Inferior parietal cortex (tissue), 1 donor: ENCODE results near the gene LIMK1.
"Not testable (repeated sequence)": the region's sequence is repeated elsewhere in the genome, so short reads cannot be mapped to it uniquely, and the experiment has no call there.

ENCODE experiments used
- DNase-seq: peaks from one replicate; pipeline ENCODE4 v3.0.0-alpha.2; 2016; ENCODE audit errors: extremely low spot score

The LIMK1 gene

DNA sequence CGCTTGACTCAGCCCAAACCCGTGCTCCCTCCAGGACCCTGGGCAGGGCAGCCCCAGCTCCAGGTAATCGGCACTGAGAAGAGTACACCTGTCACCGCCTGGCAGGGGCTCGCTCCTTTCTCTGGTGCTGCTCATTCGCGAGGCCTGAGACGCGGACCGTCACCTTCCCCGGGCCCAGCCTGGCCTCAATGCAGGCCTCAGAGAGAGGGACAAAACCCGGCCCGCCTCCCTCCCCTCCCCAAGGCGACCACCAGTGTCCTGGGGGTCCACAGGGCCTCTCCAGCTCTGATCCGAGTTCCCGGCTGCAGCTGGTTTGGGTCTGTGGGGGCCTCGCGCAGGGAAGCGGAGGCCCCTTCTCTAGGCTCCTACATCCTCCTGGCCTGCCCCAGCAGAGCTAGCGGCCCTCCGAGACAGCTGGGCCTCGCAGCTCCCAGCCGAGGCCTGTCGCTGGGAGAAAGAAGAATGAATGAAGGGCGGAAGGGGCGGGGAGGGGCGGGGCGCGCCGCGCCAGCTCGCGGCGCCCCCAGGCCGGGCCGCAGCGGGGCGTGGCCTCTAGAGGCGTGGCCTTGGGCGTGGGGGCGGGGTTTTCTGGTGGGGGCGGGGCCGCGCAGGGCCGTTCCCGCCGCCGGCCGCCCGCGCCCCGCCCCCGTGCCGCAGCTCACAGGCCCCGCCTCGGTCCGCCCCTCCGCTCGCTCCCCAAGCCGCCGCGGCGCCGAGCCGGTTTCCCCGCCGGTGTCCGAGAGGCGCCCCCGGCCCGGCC, at the start of gene LIMK1:
TSS of gene LIMK1 (plus strand) at position 688 of the 760 bp plus-strand sequence. CDS start 187 bp downstream, outside the sequence.
- DNase-seq: peak; percentile 66

DNA sequence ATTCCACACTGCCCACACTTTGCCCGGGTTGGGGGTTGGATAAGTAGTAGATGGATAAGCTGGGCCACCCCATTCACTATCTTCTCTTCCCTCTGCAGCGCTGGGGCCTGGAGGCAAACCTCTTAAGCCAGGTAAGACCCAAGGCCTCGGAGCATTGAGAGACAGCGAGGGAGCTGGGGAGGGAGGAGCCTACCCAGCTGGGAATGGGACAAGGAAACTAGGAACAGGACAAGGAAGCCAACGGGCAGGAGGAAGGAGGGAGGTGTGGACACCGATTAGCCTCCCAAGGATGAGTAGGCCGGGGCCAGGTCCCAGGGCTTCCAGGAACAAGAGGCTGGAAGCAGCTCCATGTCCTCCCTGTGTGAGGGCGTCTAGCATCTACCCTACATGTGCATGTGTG, 46.0 kb upstream of the LIMK1 start:
- DNase-seq: no peak

DNA sequence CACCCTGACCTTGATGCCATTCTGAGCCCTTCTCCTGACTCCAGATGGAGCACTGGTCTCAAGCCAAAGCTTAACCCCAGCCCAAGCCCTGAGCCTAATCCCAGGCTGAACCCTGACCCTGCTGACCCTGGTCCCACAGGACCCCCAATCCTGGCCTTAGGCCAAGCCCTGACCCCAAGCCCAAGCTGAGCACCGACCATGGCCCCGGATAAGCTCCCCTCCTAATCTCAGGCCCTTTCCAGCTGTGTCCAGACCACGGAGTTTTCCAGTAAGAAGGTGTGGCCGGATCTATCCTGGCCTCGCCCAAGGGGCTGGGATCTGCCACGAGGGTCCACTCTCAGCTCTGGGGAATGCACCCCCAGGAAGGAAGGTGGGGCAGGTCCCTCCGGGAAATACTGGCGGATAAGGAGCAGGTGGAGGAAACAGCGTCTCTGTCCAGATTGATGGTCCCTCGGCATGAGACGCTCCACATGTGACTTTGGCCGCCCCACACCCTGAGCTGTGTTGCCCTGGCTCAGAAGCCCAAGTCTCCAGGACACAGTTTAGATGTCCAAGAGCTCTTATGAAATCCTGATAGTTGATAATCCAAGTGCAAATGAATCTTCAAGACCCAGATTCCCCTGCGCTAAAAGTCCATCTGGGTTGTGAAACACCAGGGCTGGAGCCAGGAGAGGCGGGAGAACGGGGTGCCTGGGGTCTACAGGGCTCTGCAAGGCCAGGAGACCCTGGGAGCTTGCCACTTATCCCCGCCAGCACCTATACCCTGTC, 45.2 kb upstream of the LIMK1 start:
- DNase-seq: no peak

DNA sequence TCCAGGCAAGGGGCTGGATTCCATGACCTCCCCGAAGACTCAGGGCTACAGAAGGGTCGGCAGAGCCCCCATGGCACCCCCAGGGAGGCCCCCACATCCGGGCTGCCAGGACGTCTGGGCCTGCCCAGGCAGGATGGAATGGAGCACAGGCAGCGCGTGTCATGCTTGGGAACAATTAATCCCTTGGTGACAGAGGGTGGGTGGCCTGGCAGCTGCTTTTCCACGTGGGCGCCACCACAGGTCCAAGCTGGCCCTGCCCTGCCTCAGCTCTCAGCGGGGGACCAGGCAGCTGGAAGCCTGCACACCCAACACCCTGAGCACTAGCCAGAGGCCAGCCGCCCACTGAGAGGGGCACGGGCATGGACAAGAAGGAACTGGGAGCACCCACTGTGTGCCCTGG, 44.3 kb upstream of the LIMK1 start:
- DNase-seq: no peak

DNA sequence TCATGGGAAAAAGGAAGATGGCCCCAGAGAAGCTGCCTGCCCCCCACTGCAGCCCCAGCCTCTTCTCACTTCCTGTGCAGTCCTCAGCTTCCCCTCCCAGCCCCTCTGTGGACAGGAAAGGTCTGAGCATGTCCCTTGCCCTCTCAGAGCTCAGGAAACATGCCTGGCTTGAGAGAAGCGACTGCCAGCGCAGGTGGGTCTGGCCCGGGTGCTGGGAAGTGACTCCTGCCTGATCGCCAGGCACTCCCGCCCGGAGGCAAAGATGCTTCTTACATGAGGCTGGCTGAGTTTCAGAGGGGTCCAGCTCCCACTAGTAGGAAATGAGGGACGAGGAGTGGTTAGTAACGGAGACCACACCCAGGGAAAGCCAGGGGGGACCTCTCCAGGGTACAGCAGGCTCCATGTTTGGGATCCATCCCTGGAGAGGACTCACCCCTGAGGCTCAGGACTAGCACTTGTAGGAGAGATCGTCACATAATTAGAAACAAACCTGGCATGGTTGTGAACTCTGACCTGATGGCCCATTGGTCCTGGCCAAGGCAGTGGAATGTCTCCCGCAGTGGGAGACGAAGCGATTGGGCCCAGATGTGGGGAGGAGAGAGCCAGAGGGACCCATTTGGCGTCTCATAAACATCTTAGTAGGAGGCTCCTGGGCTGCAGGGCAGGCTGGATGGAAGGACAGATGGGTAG, 43.4 kb upstream of the LIMK1 start:
- no peak for DNase-seq

DNA sequence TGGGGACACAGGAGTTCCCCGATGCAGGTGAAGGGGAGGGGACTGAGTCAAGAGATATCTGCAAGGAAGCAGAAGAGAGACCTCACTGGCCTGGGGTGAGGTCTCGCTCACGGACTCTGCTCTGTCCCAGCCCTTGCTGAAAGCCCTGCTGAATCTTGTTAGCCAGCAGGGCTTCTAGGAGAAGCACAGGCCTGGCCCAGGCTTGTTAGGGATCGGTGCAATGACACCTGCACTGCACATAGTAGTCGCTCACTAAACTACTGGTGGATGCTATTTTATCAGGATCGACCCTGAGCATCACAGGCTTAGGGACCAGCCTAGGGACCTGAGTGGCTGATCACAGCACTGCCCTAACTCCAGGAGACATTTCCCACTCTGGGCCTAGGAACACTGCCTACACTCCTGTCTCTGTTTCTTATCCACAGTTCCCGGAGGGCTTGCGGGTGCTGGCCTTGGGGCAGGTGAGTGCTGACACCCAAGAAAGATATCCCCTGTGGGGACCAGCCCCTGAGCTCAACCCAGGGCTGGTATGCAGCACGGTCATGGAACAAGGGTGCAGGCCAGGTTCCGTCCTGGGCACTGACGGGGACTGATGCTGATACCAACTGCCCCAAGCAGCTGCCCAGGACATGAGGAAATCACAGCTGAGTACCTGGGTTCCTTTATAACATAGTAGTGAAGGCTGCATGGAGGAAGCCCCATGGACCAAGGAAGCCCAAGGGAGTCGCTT, 42.6 kb upstream of the LIMK1 start:
- DNase-seq: no peak

DNA sequence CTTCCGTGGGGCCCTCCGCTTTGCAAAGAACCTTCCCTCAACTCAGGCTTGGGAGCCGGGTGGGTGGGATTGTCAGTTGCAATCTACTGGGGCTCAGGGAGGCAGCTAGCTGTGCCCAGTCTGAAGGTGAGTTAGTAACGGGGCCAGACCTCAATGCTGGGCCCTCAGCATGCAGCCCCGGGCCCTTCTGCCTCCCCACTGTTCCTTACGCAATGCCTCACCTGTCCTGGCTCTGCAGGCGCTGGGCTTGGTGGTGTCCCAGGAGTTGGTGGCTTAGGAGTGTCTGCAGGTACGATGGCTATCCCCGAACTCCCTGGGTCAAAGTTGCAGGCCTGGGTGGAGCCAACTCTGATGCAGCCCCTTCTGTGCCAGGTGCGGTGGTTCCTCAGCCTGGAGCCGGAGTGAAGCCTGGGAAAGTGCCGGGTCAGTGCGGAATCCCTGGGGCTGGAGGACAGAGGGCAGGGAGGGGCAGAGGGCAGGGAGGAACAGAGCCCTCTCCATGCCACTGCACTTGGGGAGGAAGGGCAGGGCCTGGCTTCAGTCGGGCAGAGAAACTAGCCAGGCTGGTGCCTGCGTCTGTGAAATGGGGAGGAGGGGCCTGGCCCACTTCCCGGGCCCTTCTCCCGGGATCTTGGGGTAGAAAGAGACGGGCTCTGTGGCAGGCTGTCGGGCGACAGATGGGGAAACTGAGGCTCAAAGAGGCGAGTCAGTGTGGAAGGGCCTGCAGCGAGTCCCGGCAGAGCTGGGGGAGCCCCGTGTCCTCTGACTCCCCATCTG, 40.7 kb upstream of the LIMK1 start:
- DNase-seq: no peak

DNA sequence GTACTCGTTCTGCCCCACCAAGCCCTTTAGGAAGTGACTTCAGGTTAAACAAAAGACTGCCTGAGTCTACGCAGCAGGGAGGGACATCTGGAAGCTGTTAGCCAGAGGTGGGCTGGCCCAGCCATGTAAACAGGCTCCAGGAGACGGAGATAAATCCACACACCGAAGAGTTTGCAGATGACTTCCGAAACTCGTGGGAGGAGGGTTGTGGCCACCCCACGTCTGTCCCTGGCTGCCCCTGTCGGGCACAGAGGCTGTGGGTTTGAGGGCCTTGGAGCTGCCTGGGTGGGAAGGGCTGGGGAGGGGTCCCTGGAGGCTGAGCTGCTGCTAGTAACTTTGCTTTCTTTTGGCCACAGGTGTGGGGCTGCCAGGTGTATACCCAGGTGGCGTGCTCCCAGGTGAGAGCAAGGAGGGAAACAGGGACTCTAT, 40.1 kb upstream of the LIMK1 start:
- no peak for DNase-seq

DNA sequence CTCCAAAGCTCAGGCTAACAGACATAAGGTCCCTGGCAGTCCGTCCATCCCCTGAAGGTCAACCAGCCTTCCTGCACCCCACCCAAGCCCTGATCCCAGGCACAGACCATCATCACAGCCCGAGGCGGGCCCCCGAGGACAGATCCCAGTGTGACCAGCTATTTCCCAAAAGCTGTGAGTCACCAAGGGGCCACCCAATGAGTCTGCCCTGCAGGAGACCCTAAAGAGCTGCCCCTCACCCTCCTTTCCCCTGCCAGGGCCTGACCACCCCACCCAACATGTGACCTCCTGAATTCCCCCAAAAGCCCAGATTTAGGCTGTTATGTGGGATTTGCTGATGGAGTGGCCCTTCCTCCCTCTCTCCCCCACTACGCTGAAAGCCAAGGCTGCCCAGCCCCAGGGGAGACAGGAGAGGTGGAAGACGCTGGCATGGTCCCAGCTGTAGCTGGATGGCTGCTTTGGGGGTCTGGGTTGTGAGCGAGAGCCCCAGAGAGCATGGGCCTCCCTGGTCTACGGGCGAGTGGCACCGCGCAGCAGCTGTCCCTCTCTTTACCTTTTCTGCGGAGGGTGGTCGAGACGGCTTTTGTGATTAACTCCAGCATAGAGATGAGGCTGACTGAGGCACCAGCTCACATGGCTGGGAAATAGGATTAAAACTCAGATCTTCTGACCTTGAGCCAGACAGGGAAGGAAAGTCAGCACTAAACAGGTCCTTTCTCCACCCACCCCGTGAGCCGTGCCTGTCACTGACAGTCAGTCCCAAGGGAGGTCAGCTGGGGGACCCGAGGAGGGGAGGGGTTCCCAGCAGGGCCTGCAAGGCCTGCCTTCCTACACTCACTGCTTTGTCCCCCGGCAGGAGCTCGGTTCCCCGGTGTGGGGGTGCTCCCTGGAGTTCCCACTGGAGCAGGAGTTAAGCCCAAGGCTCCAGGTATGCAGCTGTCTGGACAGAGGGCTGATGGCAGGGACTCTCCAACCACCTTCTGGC, 38.9 kb upstream of the LIMK1 start:
- peak; percentile 54 for DNase-seq

DNA sequence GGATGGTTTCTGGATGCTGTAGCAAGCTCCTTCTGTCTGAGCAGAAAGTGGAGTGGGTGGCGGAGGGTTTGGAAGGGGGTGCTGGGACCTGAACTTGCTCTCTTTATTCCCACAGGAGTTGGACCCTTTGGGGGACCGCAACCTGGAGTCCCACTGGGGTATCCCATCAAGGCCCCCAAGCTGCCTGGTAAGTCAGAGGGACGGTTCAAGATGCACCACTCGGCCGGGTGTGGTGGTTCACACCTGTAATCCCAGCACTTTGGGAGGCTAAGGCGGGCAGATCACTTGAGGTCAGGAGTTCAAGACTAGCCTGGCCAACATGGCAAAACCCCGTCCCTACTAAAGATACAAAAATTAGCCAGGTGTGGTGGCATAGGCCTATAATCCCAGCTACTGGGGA, 37.0 kb upstream of the LIMK1 start:
- DNase-seq: not testable (repeated sequence)

DNA sequence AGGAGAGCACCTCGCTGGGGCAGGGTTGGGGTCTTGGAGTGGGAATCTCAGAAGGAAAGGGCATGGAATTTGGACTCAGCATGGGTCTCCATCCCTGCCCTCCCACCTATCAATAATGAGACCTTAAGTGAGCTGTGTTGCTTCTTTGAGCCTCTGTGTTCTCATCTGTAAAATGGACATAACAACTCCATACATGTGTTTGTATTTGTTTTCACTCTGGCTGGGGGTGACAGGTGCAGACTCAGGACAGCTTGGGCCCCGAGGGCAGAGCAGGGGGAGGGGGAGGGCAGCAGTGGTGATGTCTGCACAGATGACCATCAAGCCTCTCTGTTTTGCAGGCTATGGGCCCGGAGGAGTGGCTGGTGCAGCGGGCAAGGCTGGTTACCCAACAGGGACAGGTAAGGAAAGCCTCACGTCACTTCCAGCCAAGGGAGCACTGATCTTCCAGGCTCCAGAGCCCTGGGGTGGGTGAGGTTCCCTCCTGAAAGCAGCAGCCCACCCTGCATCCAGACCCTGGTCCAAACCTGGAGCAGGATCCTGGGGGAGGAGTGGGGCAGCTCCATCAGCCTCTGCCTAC, 35.7 kb upstream of the LIMK1 start:
- no peak for DNase-seq

DNA sequence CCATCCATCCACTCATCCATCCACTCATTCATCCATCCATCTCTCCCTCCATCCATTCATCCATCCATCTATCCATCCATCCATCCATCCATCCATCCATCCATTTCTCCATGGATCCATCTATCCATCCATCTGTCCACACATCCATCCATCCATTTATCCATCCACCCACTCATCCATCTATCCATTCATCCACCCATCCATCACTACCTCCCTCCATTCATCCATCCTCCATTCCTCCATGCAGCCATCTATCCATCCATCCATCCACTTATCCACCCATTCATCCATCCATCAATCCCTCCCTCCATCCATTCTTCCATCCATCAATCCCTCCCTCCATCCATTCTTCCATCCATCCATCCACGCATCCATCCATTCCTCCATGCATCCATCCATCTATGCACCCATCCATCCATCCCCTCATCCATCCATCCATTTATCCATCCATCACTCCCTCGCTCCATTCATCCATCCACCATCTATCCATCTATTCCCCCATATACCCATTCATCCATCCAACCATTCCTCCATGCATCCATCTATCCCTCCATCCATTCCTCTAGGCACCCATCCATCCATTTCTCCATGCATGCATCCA, 34.5 kb upstream of the LIMK1 start:
- DNase-seq: no peak

DNA sequence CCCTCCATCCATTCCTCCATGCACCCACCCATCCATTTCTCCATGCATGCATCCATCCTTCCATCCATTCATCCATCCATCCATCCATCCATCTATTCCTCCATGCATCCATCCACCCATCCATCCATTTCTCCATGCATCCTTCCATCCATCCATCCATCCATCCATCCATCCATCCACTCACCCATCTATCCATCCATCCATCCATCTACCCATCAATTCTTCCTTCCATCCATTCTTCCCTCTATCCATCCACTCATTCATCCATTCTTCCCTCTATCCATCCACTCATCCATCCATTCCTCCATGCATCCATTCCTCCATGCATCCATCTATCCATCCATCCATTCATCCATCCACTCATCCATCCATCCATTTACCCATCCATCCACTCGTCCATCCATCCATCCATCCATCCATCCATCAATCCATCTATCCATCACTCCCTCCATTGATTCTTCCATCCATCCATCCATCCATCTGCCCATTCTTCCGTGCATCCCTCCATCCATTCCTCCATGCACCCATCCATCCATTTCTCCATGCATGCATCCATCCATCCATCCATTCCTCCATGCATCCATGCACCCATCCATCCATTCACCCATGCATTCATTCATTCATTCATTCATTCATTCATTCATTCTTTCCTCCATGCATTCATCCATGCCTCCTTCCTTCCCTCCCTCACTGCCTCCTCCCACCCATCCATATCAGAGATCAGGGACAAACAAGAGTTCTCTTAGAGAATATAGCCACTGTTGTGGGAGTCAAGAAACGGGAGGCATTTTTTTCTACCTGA, 33.4 kb upstream of the LIMK1 start:
- DNase-seq: no peak

DNA sequence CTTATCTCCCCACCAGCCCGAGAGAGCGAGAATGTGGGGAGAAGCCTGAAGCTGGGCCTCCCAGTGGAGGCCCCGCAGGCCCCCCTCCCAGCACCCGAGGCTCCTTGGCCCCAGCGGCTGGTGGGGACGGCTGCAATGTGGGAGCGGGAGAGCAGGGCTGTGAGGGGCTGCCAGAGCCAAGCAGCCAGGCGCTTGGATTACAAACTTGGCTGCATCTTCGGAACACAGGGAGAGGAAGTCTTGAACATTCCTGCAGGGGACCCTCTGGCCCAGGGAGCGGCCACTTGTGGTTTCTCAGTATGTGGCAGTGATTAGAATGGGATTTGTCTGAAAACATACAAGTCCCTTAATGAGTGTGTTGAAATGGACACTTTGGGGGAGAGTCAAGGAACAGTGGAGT, 32.4 kb upstream of the LIMK1 start:
- no peak for DNase-seq

DNA sequence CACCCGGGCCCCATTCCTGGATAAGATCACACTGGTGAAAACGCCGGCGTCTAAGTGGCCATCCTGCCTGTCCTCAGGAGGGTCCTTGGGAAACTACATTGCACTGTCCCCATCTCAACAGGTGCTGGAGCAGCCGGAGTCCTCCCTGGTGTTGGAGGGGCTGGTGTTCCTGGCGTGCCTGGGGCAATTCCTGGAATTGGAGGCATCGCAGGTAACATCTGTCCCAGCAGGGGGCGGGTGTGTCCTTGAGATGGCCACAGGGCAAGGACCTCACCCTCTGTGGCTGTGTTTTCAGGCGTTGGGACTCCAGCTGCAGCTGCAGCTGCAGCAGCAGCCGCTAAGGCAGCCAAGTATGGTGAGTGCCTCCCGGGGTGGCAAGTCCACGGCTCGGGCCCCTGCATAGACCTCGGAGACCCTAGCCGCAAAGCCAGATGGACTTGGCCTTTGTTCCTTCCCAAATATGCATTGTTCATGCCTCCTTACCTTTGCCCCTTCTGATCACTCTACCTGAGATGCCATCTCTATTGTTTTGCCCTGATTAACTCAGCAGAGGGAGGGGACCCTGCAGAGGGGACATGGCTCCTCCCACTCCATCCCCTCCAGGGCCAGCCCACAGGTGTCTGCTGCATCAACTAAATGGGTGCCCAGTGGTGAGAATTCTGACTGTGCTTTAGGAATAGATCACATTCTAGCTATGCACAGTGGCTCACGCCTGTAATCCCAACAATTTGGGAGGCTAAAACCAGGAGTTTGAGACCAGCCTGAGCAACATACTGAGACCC, 31.8 kb upstream of the LIMK1 start:
- no peak for DNase-seq

DNA sequence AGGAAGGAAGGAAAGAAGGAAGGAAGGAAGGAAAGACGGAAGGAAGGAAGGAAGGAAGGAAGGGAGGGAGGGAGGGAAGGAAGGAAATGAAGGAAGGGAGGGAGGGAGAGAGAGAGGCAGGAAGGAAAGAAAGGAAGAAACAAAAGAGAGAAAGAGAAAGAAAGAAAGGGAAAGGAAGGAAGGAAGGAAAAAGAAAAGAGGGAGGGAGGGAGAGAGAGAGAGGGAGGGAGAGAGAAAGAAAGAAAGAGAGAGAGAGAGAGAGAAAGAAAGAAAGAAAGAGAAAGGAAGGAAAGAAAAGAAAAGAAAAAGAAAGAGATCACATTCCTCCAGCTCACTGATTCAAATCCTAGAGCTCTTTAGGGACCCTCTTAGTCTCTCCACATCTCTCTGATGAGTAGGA, 31.0 kb upstream of the LIMK1 start:
- DNase-seq: no peak

DNA sequence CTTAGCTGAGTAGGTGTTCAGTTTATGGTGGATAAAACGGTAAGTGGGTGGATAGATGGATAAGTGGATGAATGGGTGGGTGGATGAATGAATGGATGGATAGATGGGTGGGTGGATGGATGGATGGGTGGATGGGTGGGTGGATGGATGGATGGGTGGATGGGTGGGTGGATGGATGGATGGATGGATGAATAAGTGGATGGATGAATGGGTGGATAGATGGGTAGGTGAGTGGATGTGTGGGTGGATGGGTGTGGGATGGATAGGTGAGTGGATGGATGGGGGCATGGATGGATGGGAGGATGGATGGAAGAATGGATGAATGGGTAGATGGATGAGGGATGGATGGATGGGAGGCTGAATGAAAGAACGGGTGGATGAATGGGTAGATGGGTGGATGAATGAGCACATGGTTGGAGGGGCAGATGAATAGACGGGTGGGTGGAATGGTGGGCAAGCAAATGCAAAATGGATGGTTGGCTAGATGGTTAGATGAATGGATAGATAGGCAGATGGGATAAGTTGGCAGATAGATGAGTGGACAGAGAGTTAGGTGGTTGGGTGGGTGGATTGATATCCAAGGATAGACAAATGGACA, 29.9 kb upstream of the LIMK1 start:
- no peak for DNase-seq
